BLaER1 treated with 17β-estradiol and CSF1 and Interleukin-3, amounts not matched to agents 10 nM and 100 nM (cell line): ENCODE measurements around the gene ST6GAL1.
A peak's percentile ranks its signal among the peaks of the same experiment; 100 is the strongest.

Source experiments
- H3K27ac ChIP-seq, 11 experiments: shearing (Covaris generic); formaldehyde crosslinking; 2 replicates each; pipeline ENCODE4 v1.8.1; 2022
- H3K27me3 ChIP-seq, 11 experiments: shearing (Covaris generic); formaldehyde crosslinking; 2 replicates each; pipeline ENCODE4 v1.8.1; 2022
- H3K36me3 ChIP-seq, 11 experiments: shearing (Covaris generic); formaldehyde crosslinking; 2 replicates each; pipeline ENCODE4 v1.8.1; 2022
- H3K4me1 ChIP-seq, 10 experiments: shearing (Covaris generic); formaldehyde crosslinking; 2 replicates each; pipeline ENCODE4 v1.8.1; 2022
- H3K4me2 ChIP-seq, 11 experiments: shearing (Covaris generic); formaldehyde crosslinking; 2 replicates each; pipeline ENCODE4 v1.8.1; 2022
- H3K4me3 ChIP-seq, 10 experiments: shearing (Covaris generic); formaldehyde crosslinking; 2 replicates each; pipeline ENCODE4 v1.8.1; 2022
- H3K9ac ChIP-seq, 11 experiments: shearing (Covaris generic); formaldehyde crosslinking; 2 replicates each; pipeline ENCODE4 v1.8.1; 2022
- H3K9me3 ChIP-seq, 11 experiments: shearing (Covaris generic); formaldehyde crosslinking; replicated peaks in 1 of 11; 2 replicates each; pipeline ENCODE4 v1.8.1; 2022
- H4K20me1 ChIP-seq, 11 experiments: shearing (Covaris generic); formaldehyde crosslinking; 2 replicates each; pipeline ENCODE4 v1.8.1; 2022
- Cebpa-rat ChIP-seq, 11 experiments: shearing (Covaris generic); IDR thresholded peaks; 2 replicates each; pipeline ENCODE4 v1.8.1; 2022

The ST6GAL1 gene

GRCh38 chr3:186993210-186993782 lies 63.0 kb downstream of the ST6GAL1 start:
- no peak overlapping the region for H3K27ac ChIP-seq

GRCh38 chr3:186994000-186994955 lies 64.0 kb downstream of the ST6GAL1 start:
- H3K4me1 ChIP-seq = peaks cover 45 to 91% (median 57%) of the 10 kb centered on the region in 10 experiments
- H3K9ac ChIP-seq = no peak overlapping the region; a peak in 1 of 22 replicates
- no peak for TF ChIP-seq Cebpa-rat (IDR thresholded peaks at IDR 0.05)
- H3K36me3 ChIP-seq = peaks cover 19 to 89% (median 68%) of the 10 kb centered on the region in 11 experiments; a peak in 21 of 22 replicates
- peaks cover 0 to 16% (median 0%) of the 10 kb centered on the region in 11 experiments; a peak in 7 of 22 replicates for H3K9me3 ChIP-seq
- H3K27me3 ChIP-seq = no peaks in the 10 kb centered on the region
- H3K27ac ChIP-seq = peak overlapping the region in 1 of 11 experiments; percentile 39; a peak in 2 of 22 replicates
- peaks cover 0 to 94% (median 19%) of the 10 kb centered on the region in 11 experiments; a peak in 11 of 22 replicates for H4K20me1 ChIP-seq
- no peak overlapping the region for H3K4me3 ChIP-seq
- H3K4me2 ChIP-seq = peak overlapping the region in 2 of 11 experiments; percentile 11 to 12; a peak in 2 of 22 replicates

More at GRCh38 chr3:186993210-186993782, 63.0 kb downstream of the ST6GAL1 start:
- H3K4me1 ChIP-seq = peaks cover 36 to 87% (median 47%) of the 10 kb centered on the region in 10 experiments
- H4K20me1 ChIP-seq = peaks cover 0 to 91% (median 14%) of the 10 kb centered on the region in 11 experiments; a peak in 11 of 22 replicates
- TF ChIP-seq Cebpa-rat (IDR thresholded peaks at IDR 0.05) = no peak
- no peak overlapping the region for H3K9ac ChIP-seq
- no peak overlapping the region for H3K4me3 ChIP-seq
- no peaks in the 10 kb centered on the region for H3K27me3 ChIP-seq
- peaks cover 0 to 16% (median 0%) of the 10 kb centered on the region in 11 experiments; a peak in 7 of 22 replicates for H3K9me3 ChIP-seq
- peak overlapping the region in 2 of 11 experiments; percentile 51 to 64; a peak in 3 of 22 replicates for H3K4me2 ChIP-seq
- peaks cover 19 to 86% (median 71%) of the 10 kb centered on the region in 11 experiments; a peak in 21 of 22 replicates for H3K36me3 ChIP-seq

- H3K4me3 ChIP-seq = no peak overlapping the region
- TF ChIP-seq Cebpa-rat (IDR thresholded peaks at IDR 0.05) = no peak
- peaks cover 11 to 75% (median 50%) of the 10 kb centered on the region in 11 experiments; a peak in 21 of 22 replicates for H3K36me3 ChIP-seq
- peaks cover 0 to 92% (median 29%) of the 10 kb centered on the region in 11 experiments; a peak in 12 of 22 replicates for H4K20me1 ChIP-seq
- H3K27ac ChIP-seq = no peak overlapping the region
- peak overlapping the region in 3 of 11 experiments; percentile 9 to 20 (median 17); a peak in 3 of 22 replicates for H3K4me2 ChIP-seq
- peaks cover 61 to 91% (median 69%) of the 10 kb centered on the region in 10 experiments for H3K4me1 ChIP-seq
- H3K9ac ChIP-seq = no peak overlapping the region
- no peaks in the 10 kb centered on the region for H3K27me3 ChIP-seq
- H3K9me3 ChIP-seq = peaks cover 0 to 8% (median 0%) of the 10 kb centered on the region in 11 experiments; a peak in 7 of 22 replicates
Observed at GRCh38 chr3:186996356-186996755, 66.0 kb downstream of the ST6GAL1 start.

- H4K20me1 ChIP-seq = peaks cover 0 to 90% (median 29%) of the 10 kb centered on the region in 11 experiments; a peak in 12 of 22 replicates
- no peak overlapping the region for H3K4me3 ChIP-seq
- peaks cover 55 to 89% (median 64%) of the 10 kb centered on the region in 10 experiments for H3K4me1 ChIP-seq
- peak overlapping the region in 1 of 11 experiments; percentile 9; a peak in 1 of 22 replicates for H3K27ac ChIP-seq
- H3K4me2 ChIP-seq = peak overlapping the region in 5 of 11 experiments; percentile 6 to 31 (median 20); a peak in 8 of 22 replicates
- H3K9ac ChIP-seq = no peak overlapping the region
- H3K36me3 ChIP-seq = peaks cover 9 to 73% (median 43%) of the 10 kb centered on the region in 11 experiments; a peak in 20 of 22 replicates
- no peak for TF ChIP-seq Cebpa-rat (IDR thresholded peaks at IDR 0.05)
- H3K9me3 ChIP-seq = 0 out of 22 replicates have a peak, but pooled peaks cover 0 to 1% (median 0%) of the 10 kb centered on the region in 11 experiments
- no peaks in the 10 kb centered on the region for H3K27me3 ChIP-seq
Observed at GRCh38 chr3:186997061-186997460, 66.7 kb downstream of the ST6GAL1 start.

- H3K4me2 ChIP-seq = peak overlapping the region in 5 of 11 experiments; percentile 6 to 31 (median 20); a peak in 8 of 22 replicates
- no peak overlapping the region; a peak in 1 of 22 replicates for H3K9ac ChIP-seq
- H3K9me3 ChIP-seq = peaks cover 0 to 4% (median 0%) of the 10 kb centered on the region in 11 experiments; a peak in 1 of 22 replicates
- no peak overlapping the region for H3K4me3 ChIP-seq
- H3K27ac ChIP-seq = peak overlapping the region in 1 of 11 experiments; percentile 9; a peak in 1 of 22 replicates
- peaks cover 9 to 73% (median 43%) of the 10 kb centered on the region in 11 experiments; a peak in 20 of 22 replicates for H3K36me3 ChIP-seq
- no peak for TF ChIP-seq Cebpa-rat (IDR thresholded peaks at IDR 0.05)
- no peaks in the 10 kb centered on the region for H3K27me3 ChIP-seq
- peaks cover 0 to 90% (median 29%) of the 10 kb centered on the region in 11 experiments; a peak in 12 of 22 replicates for H4K20me1 ChIP-seq
- H3K4me1 ChIP-seq = peaks cover 53 to 87% (median 64%) of the 10 kb centered on the region in 10 experiments
Observed at GRCh38 chr3:186997473-186997939, 67.2 kb downstream of the ST6GAL1 start.

GRCh38 chr3:186998937-186999368 lies 68.6 kb downstream of the ST6GAL1 start:
- TF ChIP-seq Cebpa-rat (IDR thresholded peaks at IDR 0.05) = no peak
- Histone ChIP-seq H3K27me3 (no peaks in the 10 kb centered on the region), H3K9me3 (peaks cover 0 to 16% (median 8%) of the 10 kb centered on the region in 11 experiments; a peak in 10 of 22 replicates), H3K36me3 (peaks cover 14 to 73% (median 45%) of the 10 kb centered on the region in 11 experiments; a peak in 21 of 22 replicates), H3K4me1 (peaks cover 53 to 78% (median 63%) of the 10 kb centered on the region in 10 experiments), H3K4me2 (peak overlapping the region; percentile 50 to 82 (median 68); a peak in 21 of 22 replicates), H4K20me1 (peaks cover 0 to 89% (median 26%) of the 10 kb centered on the region in 11 experiments; a peak in 12 of 22 replicates), H3K9ac (peak overlapping the region in 1 of 11 experiments; percentile 17; a peak in 2 of 22 replicates), H3K4me3 (no peak overlapping the region), H3K27ac (peak overlapping the region in 8 of 11 experiments; percentile 22 to 76 (median 56); a peak in 14 of 22 replicates)

- TF ChIP-seq Cebpa-rat (IDR thresholded peaks at IDR 0.05) = no peak
- peak overlapping the region in 10 of 11 experiments; percentile 3 to 61 (median 32); a peak in 11 of 22 replicates for H3K9ac ChIP-seq
- H3K9me3 ChIP-seq = peaks cover 0 to 29% (median 14%) of the 10 kb centered on the region in 11 experiments; a peak in 12 of 22 replicates
- peaks cover 52 to 87% (median 64%) of the 10 kb centered on the region in 10 experiments for H3K4me1 ChIP-seq
- H3K36me3 ChIP-seq = peaks cover 14 to 79% (median 63%) of the 10 kb centered on the region in 11 experiments; a peak in 21 of 22 replicates
- peak overlapping the region; percentile 50 to 82 (median 68) for H3K4me2 ChIP-seq
- peak overlapping the region; percentile 36 to 76 (median 55); a peak in 20 of 22 replicates for H3K27ac ChIP-seq
- peaks cover 0 to 92% (median 23%) of the 10 kb centered on the region in 11 experiments; a peak in 12 of 22 replicates for H4K20me1 ChIP-seq
- 0 out of 20 replicates have a peak overlapping the region, but pooled peaks of 1 of the 10 experiments have one; percentile 6 for H3K4me3 ChIP-seq
- H3K27me3 ChIP-seq = no peaks in the 10 kb centered on the region
Observed at GRCh38 chr3:187000711-187001151, 70.4 kb downstream of the ST6GAL1 start.
